Osteocyte (in vitro differentiated cells): ENCODE measurements around the gene DHX38. TPM values are rescaled to one million over a fixed set of nuclear protein-coding genes. Genes with fewer than 3 reads are reported as not detected.

Experiments used
- DNase-seq: peaks from one replicate; pipeline ENCODE4 v3.0.0; 2021; ENCODE audit warnings: mixed read lengths; ENCODE audit not compliant: unreplicated experiment; ENCODE audit errors: extremely low spot score
- H3K27ac Mint-ChIP-seq: one replicate; pipeline ENCODE4 v1.8.0; 2021; ENCODE audit warnings: mild to moderate bottlenecking, mixed read lengths; ENCODE audit not compliant: unreplicated experiment
- H3K27me3 Mint-ChIP-seq: one replicate; pipeline ENCODE4 v1.8.0; 2021; ENCODE audit warnings: mixed read lengths; ENCODE audit not compliant: unreplicated experiment
- H3K36me3 Mint-ChIP-seq: one replicate; pipeline ENCODE4 v1.8.0; 2021; ENCODE audit warnings: mixed read lengths; ENCODE audit not compliant: unreplicated experiment
- H3K4me1 Mint-ChIP-seq: one replicate; pipeline ENCODE4 v1.8.0; 2021; ENCODE audit warnings: mixed read lengths; ENCODE audit not compliant: unreplicated experiment
- H3K4me3 Mint-ChIP-seq: one replicate; pipeline ENCODE4 v1.8.0; 2021; ENCODE audit warnings: mild to moderate bottlenecking, moderate library complexity, mixed read lengths; ENCODE audit not compliant: unreplicated experiment
- H3K9me3 Mint-ChIP-seq: one replicate; pipeline ENCODE4 v1.8.0; 2021; ENCODE audit warnings: mixed read lengths; ENCODE audit not compliant: unreplicated experiment
- total RNA-seq: library from RNA; stranded (reverse); gene quantifications from 2 replicates; pipeline ENCODE4 v1.2.1, GENCODE V29; 2021
- TF ChIP-seq, protein P1 (sequence below): fragments of 200-600 bp; sonication (generic); IDR thresholded peaks from 2 replicates; pipeline ENCODE4 v1.5.0; 2021; ENCODE audit warnings: antibody characterized with exemption, mild to moderate bottlenecking, moderate library complexity

The DHX38 gene
- total RNA-seq, 1 donor from 2014 or later: 59.3 TPM

DNA sequence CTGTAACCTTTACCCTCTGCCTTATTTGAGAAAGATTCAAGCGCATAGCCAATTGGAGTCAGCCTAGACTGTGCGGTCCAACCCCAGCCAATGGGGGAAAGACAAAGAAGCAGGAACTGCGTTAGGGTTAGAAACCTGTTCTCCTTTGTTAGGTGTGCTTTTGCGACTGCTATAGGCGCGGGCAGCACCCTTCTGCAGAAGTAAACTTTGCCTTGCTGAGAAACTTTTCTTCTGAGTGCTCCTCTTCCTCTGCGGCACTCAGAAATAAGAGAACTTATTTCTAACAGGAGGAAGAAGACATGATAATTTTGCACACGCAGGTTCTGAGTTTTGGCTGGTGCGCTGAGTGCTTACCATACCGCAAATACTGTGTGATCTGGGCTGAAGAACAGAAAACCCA, 9.2 kb upstream of the DHX38 start:
- H3K36me3 Mint-ChIP-seq: peaks cover 45% of the 10 kb centered on the region

DNA sequence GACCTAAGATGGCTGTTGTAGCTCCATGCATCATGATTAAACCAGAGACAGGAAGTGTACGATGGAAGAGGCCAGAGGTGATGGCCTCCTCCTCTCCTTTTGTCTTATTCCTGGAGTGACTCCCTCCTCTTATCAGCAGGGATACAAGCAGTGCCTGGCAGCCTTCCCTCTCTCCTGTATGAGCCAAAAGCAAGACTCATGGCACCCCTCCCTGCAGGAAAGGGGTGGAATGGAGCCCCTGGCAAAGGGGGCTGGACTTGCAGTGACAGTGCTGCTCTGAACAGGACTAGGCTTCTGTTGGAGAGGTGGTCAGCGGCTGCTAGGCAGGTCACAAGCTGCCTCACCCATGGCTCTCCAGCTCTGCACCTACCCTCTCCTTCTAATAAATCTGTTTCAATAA, 8.6 kb upstream of the DHX38 start:
- Mint-ChIP-seq H3K27me3 (no peaks in the 10 kb centered on the region), H3K4me1 (no peaks in the 10 kb centered on the region), H3K36me3 (peaks cover 46% of the 10 kb centered on the region), H3K27ac (no peak overlapping the region), H3K4me3 (no peak overlapping the region), H3K9me3 (peaks cover 4% of the 10 kb centered on the region)
- TF ChIP-seq, protein P1, sequence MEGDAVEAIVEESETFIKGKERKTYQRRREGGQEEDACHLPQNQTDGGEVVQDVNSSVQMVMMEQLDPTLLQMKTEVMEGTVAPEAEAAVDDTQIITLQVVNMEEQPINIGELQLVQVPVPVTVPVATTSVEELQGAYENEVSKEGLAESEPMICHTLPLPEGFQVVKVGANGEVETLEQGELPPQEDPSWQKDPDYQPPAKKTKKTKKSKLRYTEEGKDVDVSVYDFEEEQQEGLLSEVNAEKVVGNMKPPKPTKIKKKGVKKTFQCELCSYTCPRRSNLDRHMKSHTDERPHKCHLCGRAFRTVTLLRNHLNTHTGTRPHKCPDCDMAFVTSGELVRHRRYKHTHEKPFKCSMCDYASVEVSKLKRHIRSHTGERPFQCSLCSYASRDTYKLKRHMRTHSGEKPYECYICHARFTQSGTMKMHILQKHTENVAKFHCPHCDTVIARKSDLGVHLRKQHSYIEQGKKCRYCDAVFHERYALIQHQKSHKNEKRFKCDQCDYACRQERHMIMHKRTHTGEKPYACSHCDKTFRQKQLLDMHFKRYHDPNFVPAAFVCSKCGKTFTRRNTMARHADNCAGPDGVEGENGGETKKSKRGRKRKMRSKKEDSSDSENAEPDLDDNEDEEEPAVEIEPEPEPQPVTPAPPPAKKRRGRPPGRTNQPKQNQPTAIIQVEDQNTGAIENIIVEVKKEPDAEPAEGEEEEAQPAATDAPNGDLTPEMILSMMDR: no peak
- DNase-seq: no peak

More for the DNA sequence above, 9.2 kb upstream of the DHX38 start:
- Mint-ChIP-seq H3K27me3 (no peaks in the 10 kb centered on the region), H3K27ac (no peak overlapping the region), H3K4me1 (no peaks in the 10 kb centered on the region), H3K9me3 (peaks cover 4% of the 10 kb centered on the region), H3K4me3 (no peak overlapping the region)
- TF ChIP-seq, protein P1: no peak
- DNase-seq: no peak

DNA sequence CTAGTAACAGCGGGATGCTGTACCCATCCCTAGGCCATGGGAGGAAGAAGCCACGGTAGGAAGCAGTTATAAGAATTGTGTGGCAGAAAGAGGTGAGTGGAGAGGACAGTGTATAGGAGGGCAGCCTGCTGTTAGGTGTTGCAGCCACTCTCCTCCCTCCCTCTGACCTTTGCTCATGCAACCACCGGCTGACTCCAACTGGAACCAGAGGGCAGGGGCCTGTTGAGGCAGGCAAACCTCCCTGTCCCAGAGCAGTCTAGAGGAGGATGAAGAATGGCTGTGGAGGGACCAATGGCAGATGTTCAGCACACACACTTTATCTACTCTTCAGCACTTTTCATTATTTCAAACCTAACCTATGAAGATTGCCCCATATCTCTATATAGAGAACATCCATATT, 2.4 kb upstream of the DHX38 start:
- H3K36me3 Mint-ChIP-seq: peaks cover 26% of the 10 kb centered on the region
- no peaks in the 10 kb centered on the region for H3K9me3 Mint-ChIP-seq
- no peak overlapping the region for H3K27ac Mint-ChIP-seq
- H3K4me3 Mint-ChIP-seq: peak overlapping the region; percentile 30
- TF ChIP-seq, protein P1: no peak
- DNase-seq: no peak
- H3K27me3 Mint-ChIP-seq: no peaks in the 10 kb centered on the region
- H3K4me1 Mint-ChIP-seq: peaks cover 32% of the 10 kb centered on the region

DNA sequence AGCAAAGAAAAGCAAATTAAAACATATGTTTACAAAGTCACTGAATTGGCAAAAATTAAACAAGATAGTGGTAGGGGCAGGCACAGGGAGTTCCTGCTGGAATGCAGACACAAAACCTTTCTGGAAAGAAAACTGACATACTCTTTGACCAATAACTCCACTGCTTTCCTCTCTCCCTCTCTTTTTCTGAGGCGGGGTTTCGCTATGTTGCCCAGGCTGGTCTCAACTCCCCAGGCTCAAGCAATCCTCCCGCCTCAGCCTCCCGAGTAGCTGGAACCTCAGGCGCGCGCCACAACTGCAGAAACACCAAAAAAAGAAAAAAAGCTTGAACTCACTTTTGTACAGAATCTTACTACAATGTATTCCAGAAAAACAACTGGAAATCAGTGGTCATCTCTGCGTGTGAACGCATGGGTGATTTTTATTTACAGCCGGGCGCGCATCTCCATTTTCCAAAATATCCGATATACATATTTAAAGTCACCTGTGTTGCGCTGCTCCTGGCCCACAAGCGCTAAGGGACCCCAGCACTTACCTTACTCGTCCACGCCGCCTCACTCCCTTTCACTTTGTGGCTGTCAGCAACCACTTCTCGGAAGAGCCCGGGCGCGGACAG, 707 bp upstream of the DHX38 start:
- Mint-ChIP-seq H3K27ac (peak overlapping the region; percentile 95), H3K27me3 (no peaks in the 10 kb centered on the region), H3K4me1 (peaks cover 32% of the 10 kb centered on the region), H3K4me3 (peak overlapping the region; percentile 98), H3K36me3 (peaks cover 32% of the 10 kb centered on the region), H3K9me3 (no peaks in the 10 kb centered on the region)
- DNase-seq: no peak
- TF ChIP-seq, protein P1: no peak

DNA sequence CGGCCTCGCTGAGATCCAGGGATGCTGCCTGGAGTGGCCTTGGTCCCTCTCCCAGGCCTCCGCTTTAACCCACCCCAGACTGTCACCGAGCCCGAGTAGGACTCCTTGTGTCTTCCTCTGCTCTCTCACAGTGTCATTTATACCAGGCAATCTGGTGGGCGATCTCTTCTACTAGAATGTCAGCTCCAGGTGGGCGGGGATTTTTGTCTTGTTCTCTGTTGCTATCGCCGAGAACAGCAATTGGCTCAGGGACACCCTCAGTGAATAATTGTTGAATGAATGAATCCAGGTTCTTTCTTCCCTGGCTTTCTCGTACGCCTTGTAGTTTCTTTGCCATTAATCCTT, 591 bp downstream of the DHX38 start:
- TF ChIP-seq, protein P1: no peak
- H3K4me3 Mint-ChIP-seq: peak overlapping the region; percentile 98
- no peak for DNase-seq
- H3K27me3 Mint-ChIP-seq: no peaks in the 10 kb centered on the region
- H3K9me3 Mint-ChIP-seq: no peaks in the 10 kb centered on the region
- H3K36me3 Mint-ChIP-seq: peaks cover 26% of the 10 kb centered on the region
- H3K4me1 Mint-ChIP-seq: peaks cover 32% of the 10 kb centered on the region
- peak overlapping the region; percentile 96 for H3K27ac Mint-ChIP-seq
